Liver (tissue), 9 donors: ENCODE measurements around the gene EVL. TPM values are rescaled to one million over a fixed set of nuclear protein-coding genes. Genes with fewer than 3 reads are reported as not detected.

Experiments used
- DNase-seq: peaks from one replicate; pipeline ENCODE4 v3.0.0-alpha.2; 2017; ENCODE audit warnings: low spot score
- H3K27ac ChIP-seq, 2 donors: one replicate each; pipeline ENCODE4 v1.7.0; 2013; ENCODE audit warnings: inconsistent platforms in 2 of 2, low read length in 2 of 2, control low read depth in 1 of 2, low read depth in 1 of 2, mild to moderate bottlenecking in 1 of 2
- H3K27me3 ChIP-seq, 4 donors: one replicate each; pipeline versions ENCODE4 v1.6.1 to v1.7.0; 2013; ENCODE audit warnings: low read length in 3 of 4, inconsistent platforms in 1 of 4, mild to moderate bottlenecking in 1 of 4, moderate library complexity in 1 of 4; ENCODE audit not compliant: control insufficient read depth in 4 of 4, insufficient read depth in 4 of 4
- H3K36me3 ChIP-seq, 4 donors: one replicate each; pipeline versions ENCODE4 v1.6.1 to v1.7.0; 2013; ENCODE audit warnings: low read length in 3 of 4, mild to moderate bottlenecking in 3 of 4, low read depth in 1 of 4, moderate library complexity in 1 of 4; ENCODE audit not compliant: control insufficient read depth in 4 of 4, insufficient read depth in 3 of 4
- H3K4me1 ChIP-seq, 4 donors: one replicate each; pipeline versions ENCODE4 v1.6.1 to v1.7.0; 2013; ENCODE audit warnings: low read length in 3 of 4, mild to moderate bottlenecking in 3 of 4, moderate library complexity in 1 of 4; ENCODE audit not compliant: control insufficient read depth in 4 of 4, insufficient read depth in 4 of 4
- H3K4me3 ChIP-seq, 3 donors: one replicate each; pipeline versions ENCODE4 v1.6.1 to v1.7.0; 2013; ENCODE audit warnings: low read length in 3 of 3, control low read depth in 1 of 3, low read depth in 1 of 3, mild to moderate bottlenecking in 1 of 3
- H3K9ac ChIP-seq, 2 donors: one replicate each; pipeline ENCODE4 v1.7.0; 2013; ENCODE audit warnings: low read length in 2 of 2, mild to moderate bottlenecking in 2 of 2, moderate library complexity in 2 of 2, control low read depth in 1 of 2, low read depth in 1 of 2
- H3K9me3 ChIP-seq, 4 donors: one replicate each; pipeline versions ENCODE4 v1.6.1 to v1.7.0; 2013; ENCODE audit warnings: low read length in 3 of 4; ENCODE audit not compliant: control insufficient read depth in 4 of 4
- EGR1 ChIP-seq, 2 donors: IDR thresholded peaks; 2 replicates each; pipeline ENCODE4 v1.6.1; 2016 to 2018; ENCODE audit warnings: antibody characterized with exemption in 2 of 2, low read depth in 2 of 2
- FOXA1 ChIP-seq: IDR thresholded peaks from 2 replicates; pipeline ENCODE4 v1.6.1; 2016; ENCODE audit warnings: antibody characterized with exemption
- FOXA2 ChIP-seq: IDR thresholded peaks from 2 replicates; pipeline ENCODE4 v1.6.1; 2016; ENCODE audit warnings: antibody characterized with exemption
- GABPA ChIP-seq, 2 donors: IDR thresholded peaks in 1 of 2; conservative IDR thresholded peaks in 1 of 2; 2 replicates each; pipeline ENCODE4 v1.6.1; 2016; ENCODE audit warnings: antibody characterized with exemption in 2 of 2, mild to moderate bottlenecking in 1 of 2, moderate library complexity in 1 of 2
- HNF4A ChIP-seq, 2 donors: conservative IDR thresholded peaks; 2 replicates each; pipeline ENCODE4 v1.6.1; 2016; ENCODE audit warnings: antibody characterized with exemption in 2 of 2, mild to moderate bottlenecking in 2 of 2
- HNF4G ChIP-seq: IDR thresholded peaks from 2 replicates; pipeline ENCODE4 v1.6.1; 2016; ENCODE audit warnings: antibody characterized with exemption
- JUND ChIP-seq, 2 donors: IDR thresholded peaks; 2 replicates each; pipeline ENCODE4 v1.6.1; 2016; ENCODE audit warnings: antibody characterized with exemption in 2 of 2
- NR2F2 ChIP-seq: IDR thresholded peaks from 2 replicates; pipeline ENCODE4 v1.6.1; 2016; ENCODE audit warnings: antibody characterized with exemption
- RAD21 ChIP-seq, 2 donors: IDR thresholded peaks; 2 replicates each; pipeline ENCODE4 v1.6.1; 2016; ENCODE audit warnings: antibody characterized with exemption in 2 of 2, mild to moderate bottlenecking in 2 of 2
- RXRA ChIP-seq, 2 donors: IDR thresholded peaks; 2 replicates each; pipeline ENCODE4 v1.6.1; 2017 to 2018; ENCODE audit warnings: antibody characterized with exemption in 2 of 2, mild to moderate bottlenecking in 1 of 2
- SP1 ChIP-seq: IDR thresholded peaks from 2 replicates; pipeline ENCODE4 v1.6.1; 2018; ENCODE audit warnings: antibody characterized with exemption, mild to moderate bottlenecking
- TAF1 ChIP-seq: conservative IDR thresholded peaks from 2 replicates; pipeline ENCODE4 v1.6.1; 2016; ENCODE audit warnings: antibody characterized with exemption, mild to moderate bottlenecking
- YY1 ChIP-seq: IDR thresholded peaks from 2 replicates; pipeline ENCODE4 v1.6.1; 2016; ENCODE audit warnings: antibody characterized with exemption, mild to moderate bottlenecking
- WGBS: extraction: QIAGEN DNeasy Blood & Tissue Kit; methylation state at CpG from one replicate; pipeline ENCODE4 v1.1.7; 2013; 5-methylcytosine and 5-hydroxymethylcytosine counted together
- polyA plus RNA-seq, 2 donors: library from polyadenylated mRNA; stranded (reverse) in 1 of 2; unstranded in 1 of 2; fragments of 200-250 nt in 1 of 2; fragments of >200 nt in 1 of 2; fragmentation: Nextera tagmentation in 1 of 2; extraction: Ambion mirVana in 1 of 2; gene quantifications; one replicate each; pipeline versions ENCODE4 v1.2.1 to v1.2.3, GENCODE V29; 2013 to 2015
- total RNA-seq, 2 donors: library from RNA; depleted of rRNA; stranded (reverse); fragments of >200 nt; gene quantifications; one replicate each; pipeline ENCODE4 v1.2.3, GENCODE V29; 2014
- TF ChIP-seq, protein P1 (sequence below): IDR thresholded peaks from 2 replicates; pipeline ENCODE4 v1.6.1; 2016; ENCODE audit warnings: antibody characterized with exemption
- TF ChIP-seq, protein P2 (sequence below): fragments of 150-350 bp; IDR thresholded peaks from 2 replicates; pipeline ENCODE4 v1.5.1; 2017; ENCODE audit warnings: improper control_type of control experiment, low read depth, low read length; ENCODE audit not compliant: missing input control
- TF ChIP-seq, protein P3 (sequence below): IDR thresholded peaks from 2 replicates; pipeline ENCODE4 v1.6.1; 2016; ENCODE audit warnings: antibody characterized with exemption
- TF ChIP-seq, protein P4 (sequence below): IDR thresholded peaks from 2 replicates; pipeline ENCODE4 v1.6.1; 2016; ENCODE audit warnings: antibody characterized with exemption, mild to moderate bottlenecking
- TF ChIP-seq, protein P5 (sequence below): IDR thresholded peaks from 2 replicates; pipeline ENCODE4 v1.6.1; 2016; ENCODE audit warnings: antibody characterized with exemption
- donor health status: healthy.
- donor health status: healthy.
- donor health status: healthy.
- donor health status: healthy.
- donor health status: healthy.

Gene EVL
- total and polyA plus RNA-seq, 4 donors, result 11.3 to 85.9 (median 33.9) TPM

DNA sequence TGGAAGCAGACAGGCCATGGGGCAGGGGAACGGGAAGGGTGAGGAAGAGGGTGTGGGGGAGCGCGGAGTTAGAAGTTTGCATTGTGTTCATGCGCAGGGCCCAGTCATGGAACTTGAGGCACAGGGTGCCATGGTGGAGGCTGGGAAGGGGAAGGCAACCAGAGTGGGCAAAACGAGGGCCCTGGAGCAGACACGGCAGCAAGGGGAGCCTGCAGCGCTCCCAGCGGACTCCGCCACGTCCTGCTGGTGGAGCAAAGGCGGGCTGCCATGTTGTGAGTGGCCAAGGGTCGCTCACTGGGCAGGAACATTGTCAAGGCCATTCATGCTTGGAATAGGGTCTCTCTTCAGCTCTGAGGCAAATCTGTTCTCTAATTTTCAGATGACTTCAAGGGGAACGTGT is 73.7 kb downstream of the EVL start:
- TF ChIP-seq RXRA (IDR thresholded peaks at IDR 0.05) (no peak), NR2F2 (no peak), JUND (IDR thresholded peaks at IDR 0.05) (no peak), TAF1 (no peak), GABPA (IDR thresholded peaks at IDR 0.05 in 1 of 2, conservative IDR thresholded peaks at IDR 0.05 in 1 of 2) (no peak), SP1 (no peak), EGR1 (IDR thresholded peaks at IDR 0.05; ENCODE audit: low read depth in 2 of 2) (no peak), YY1 (no peak), FOXA2 (no peak), HNF4G (no peak), FOXA1 (no peak), HNF4A (conservative IDR thresholded peaks at IDR 0.05) (no peak), RAD21 (IDR thresholded peaks at IDR 0.05) (no peak)
- TF ChIP-seq, protein P1, sequence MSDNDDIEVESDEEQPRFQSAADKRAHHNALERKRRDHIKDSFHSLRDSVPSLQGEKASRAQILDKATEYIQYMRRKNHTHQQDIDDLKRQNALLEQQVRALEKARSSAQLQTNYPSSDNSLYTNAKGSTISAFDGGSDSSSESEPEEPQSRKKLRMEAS, result no peak
- TF ChIP-seq, protein P2, sequence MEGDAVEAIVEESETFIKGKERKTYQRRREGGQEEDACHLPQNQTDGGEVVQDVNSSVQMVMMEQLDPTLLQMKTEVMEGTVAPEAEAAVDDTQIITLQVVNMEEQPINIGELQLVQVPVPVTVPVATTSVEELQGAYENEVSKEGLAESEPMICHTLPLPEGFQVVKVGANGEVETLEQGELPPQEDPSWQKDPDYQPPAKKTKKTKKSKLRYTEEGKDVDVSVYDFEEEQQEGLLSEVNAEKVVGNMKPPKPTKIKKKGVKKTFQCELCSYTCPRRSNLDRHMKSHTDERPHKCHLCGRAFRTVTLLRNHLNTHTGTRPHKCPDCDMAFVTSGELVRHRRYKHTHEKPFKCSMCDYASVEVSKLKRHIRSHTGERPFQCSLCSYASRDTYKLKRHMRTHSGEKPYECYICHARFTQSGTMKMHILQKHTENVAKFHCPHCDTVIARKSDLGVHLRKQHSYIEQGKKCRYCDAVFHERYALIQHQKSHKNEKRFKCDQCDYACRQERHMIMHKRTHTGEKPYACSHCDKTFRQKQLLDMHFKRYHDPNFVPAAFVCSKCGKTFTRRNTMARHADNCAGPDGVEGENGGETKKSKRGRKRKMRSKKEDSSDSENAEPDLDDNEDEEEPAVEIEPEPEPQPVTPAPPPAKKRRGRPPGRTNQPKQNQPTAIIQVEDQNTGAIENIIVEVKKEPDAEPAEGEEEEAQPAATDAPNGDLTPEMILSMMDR, result no peak
- TF ChIP-seq, protein P3, sequence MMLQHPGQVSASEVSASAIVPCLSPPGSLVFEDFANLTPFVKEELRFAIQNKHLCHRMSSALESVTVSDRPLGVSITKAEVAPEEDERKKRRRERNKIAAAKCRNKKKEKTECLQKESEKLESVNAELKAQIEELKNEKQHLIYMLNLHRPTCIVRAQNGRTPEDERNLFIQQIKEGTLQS, result no peak
- TF ChIP-seq, protein P4, sequence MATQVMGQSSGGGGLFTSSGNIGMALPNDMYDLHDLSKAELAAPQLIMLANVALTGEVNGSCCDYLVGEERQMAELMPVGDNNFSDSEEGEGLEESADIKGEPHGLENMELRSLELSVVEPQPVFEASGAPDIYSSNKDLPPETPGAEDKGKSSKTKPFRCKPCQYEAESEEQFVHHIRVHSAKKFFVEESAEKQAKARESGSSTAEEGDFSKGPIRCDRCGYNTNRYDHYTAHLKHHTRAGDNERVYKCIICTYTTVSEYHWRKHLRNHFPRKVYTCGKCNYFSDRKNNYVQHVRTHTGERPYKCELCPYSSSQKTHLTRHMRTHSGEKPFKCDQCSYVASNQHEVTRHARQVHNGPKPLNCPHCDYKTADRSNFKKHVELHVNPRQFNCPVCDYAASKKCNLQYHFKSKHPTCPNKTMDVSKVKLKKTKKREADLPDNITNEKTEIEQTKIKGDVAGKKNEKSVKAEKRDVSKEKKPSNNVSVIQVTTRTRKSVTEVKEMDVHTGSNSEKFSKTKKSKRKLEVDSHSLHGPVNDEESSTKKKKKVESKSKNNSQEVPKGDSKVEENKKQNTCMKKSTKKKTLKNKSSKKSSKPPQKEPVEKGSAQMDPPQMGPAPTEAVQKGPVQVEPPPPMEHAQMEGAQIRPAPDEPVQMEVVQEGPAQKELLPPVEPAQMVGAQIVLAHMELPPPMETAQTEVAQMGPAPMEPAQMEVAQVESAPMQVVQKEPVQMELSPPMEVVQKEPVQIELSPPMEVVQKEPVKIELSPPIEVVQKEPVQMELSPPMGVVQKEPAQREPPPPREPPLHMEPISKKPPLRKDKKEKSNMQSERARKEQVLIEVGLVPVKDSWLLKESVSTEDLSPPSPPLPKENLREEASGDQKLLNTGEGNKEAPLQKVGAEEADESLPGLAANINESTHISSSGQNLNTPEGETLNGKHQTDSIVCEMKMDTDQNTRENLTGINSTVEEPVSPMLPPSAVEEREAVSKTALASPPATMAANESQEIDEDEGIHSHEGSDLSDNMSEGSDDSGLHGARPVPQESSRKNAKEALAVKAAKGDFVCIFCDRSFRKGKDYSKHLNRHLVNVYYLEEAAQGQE, result no peak
- TF ChIP-seq, protein P5, sequence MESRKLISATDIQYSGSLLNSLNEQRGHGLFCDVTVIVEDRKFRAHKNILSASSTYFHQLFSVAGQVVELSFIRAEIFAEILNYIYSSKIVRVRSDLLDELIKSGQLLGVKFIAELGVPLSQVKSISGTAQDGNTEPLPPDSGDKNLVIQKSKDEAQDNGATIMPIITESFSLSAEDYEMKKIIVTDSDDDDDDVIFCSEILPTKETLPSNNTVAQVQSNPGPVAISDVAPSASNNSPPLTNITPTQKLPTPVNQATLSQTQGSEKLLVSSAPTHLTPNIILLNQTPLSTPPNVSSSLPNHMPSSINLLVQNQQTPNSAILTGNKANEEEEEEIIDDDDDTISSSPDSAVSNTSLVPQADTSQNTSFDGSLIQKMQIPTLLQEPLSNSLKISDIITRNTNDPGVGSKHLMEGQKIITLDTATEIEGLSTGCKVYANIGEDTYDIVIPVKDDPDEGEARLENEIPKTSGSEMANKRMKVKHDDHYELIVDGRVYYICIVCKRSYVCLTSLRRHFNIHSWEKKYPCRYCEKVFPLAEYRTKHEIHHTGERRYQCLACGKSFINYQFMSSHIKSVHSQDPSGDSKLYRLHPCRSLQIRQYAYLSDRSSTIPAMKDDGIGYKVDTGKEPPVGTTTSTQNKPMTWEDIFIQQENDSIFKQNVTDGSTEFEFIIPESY, result no peak
- DNase-seq, result no peak
- H3K9ac ChIP-seq, result no peak overlapping the region
- no peak overlapping the region for H3K27ac ChIP-seq
- peaks cover 5 to 25% (median 10%) of the 10 kb centered on the region in 4 donors for H3K36me3 ChIP-seq
- H3K27me3 ChIP-seq, result no peaks in the 10 kb centered on the region
- peaks cover 0 to 4% (median under 1%) of the 10 kb centered on the region in 4 donors for H3K4me1 ChIP-seq
- 90% methylated on average over 13 of the region's 13 CpGs for WGBS
- no peaks in the 10 kb centered on the region for H3K9me3 ChIP-seq
- no peak overlapping the region for H3K4me3 ChIP-seq
